HG02870 (cell line): ENCODE data around the gene ZNF205.
A peak's percentile ranks its signal among the peaks of the same experiment; 100 is the strongest.
"Not testable (repeated sequence)": the region's sequence is repeated elsewhere in the genome, so short reads cannot be mapped to it uniquely, and the experiment has no call there.

ENCODE experiments used
- ATAC-seq: cut with Tn5 transposase; IDR thresholded peaks from one replicate; pipeline ENCODE4 v1.9.1; 2021; ENCODE audit warnings: mild to moderate bottlenecking, moderate library complexity; ENCODE audit not compliant: unreplicated experiment

The ZNF205 gene

DNA sequence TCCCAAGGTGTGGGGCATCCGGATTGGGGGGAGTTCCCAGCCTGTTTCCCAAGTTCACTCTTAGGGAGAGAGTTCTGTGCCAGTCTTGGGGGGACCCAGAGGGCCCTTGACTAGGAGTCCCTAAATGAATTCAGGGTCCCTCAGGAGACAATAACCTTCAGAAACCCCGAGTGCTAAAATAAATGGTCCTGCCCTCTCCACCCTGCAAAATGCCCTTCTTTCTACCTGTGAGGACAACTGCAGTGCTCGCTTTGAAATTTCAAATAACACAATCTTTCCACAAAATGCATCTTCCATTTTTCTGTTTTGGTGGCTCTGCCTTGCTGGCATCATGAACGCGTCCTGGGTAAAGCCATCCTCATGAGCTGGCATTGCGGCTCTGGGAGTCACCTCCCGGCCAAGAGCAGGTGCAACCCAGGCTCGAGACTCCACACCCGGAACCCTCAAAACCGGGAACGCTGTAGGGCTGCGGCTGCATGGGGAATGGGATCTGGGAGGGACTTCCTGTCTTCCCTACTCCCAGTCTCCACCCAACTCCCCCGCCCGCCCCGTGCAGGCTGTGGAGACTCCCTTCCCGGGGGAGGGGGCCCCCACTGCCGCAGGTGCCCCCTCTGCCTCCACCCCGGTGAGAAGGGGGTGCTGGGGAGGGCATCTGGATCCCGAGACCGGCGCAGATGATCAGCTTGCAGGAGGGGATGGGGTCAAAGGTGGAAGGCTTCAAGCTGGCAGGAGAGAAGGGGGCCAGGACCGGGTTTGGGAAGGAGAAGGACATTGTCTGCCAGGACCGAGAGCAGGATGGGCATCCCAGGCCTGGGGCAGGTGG is at the start of gene ZNF205:
Gene ZNF205 (plus strand): TSS at position 529 of the 823 bp plus-strand sequence. CDS start 845 bp downstream, outside the sequence.
- ATAC-seq, result no peak

DNA sequence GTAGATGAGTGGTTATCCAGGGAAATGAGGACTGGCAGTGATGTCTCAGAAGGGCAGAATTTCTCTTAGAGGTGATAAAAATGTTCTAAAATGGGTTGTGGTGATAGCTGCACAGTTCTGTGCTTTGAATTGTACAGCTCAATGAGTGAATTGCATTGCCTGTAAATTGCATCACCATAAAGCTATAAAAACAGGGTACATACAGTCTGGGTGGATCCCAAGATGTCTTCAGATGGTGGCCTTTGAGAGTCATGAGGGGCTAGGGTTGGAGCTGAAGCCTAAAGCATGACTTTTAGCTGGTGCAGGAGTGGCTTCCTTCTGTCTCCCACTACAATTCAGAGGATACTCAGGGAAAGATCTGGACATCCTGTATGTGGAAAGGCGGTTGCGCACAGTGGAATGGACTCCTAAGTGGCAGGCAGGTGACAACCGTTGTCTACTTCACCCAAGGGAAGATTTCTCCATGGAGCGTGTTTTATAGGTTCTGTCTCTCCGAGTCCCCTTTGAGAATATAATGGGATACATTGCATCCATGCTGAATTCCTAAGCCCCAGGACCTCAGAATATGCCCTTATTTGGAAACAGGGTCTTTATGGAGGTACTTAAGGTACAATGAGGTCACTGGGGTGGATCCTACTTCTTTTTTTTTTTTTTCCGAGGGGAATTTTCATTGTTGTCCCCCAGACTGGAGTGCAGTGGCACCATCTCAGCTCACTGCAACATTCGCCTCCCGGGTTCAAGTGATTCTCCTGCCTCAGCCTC is 48.6 kb upstream of the ZNF205 start:
- ATAC-seq, result no peak

DNA sequence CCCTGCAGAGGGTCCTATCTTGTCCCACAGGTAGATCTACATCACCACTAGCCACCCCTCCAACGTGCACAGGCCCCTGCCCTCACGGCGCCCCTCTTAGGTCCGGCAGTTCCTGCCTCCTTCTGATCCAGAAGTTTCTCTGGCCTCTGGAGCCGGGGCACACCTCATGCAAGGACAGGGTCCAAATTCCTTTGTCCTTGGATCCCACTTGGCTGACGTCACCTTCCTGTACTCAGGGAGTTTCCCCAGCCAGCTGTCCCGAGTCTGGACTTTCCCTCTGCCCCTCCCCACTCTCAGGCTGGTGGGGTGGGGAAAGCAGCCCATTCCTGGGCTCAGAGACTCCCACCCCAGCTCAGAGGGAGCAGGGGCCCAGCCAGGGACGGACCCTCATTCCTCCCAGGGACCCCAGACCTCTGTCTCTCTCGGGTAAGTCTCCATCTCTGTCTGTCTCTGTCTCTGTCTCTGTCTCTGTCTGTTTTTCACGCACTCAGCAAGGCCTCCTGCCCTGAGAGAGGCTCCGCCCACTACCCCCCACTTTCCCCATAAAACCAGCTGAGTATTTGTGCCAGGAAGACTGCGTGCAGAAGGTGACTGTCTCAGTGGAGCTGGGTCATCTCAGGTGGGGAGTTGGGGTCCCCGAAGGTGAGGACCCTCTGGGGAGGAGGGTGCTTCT is 47.2 kb upstream of the ZNF205 start, which contains the start of gene IL32:
Gene IL32 (plus strand): TSS at position 572 of the 673 bp plus-strand sequence. CDS start 172 bp downstream, outside the sequence.
- ATAC-seq, result no peak

GRCh38 chr16:3065742-3066439 is 46.5 kb upstream of the ZNF205 start:
- no peak for ATAC-seq

DNA sequence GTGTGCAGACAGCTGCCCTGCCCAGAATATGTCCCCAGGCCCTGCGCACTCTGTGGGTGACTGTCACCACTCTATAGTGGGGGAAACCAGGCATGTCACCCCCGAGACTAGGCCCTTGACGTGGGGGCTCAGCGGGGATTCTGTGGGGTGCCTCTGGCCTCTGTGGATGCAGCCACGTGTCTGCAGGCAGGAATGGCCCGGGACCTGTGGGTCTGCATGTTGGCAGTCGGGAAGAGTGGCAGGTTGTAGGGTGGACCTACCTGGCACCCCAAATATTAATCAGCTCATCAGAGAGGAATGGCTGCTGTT is 46.0 kb upstream of the ZNF205 start:
- no peak for ATAC-seq

DNA sequence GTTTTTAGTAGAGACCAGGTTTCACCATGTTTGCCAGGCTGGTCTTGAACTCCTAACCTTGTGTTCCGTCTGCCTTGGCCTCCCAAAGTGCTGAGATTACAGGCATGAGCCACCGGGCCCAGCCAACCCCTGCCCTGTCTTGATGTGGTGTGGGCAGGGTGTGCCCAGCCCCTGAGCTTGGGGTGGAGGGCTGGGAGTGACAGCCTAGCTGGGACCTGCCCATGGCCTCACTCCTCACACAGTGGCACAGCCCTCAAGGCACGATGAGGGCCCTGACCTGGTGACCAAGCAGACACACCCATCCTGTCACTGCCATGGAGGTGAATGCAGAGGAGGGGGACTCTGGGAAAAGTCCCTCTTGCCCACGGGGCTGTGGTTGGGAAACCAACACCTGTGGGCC is 43.9 kb upstream of the ZNF205 start:
- no peak for ATAC-seq

GRCh38 chr16:3069146-3069545 is 43.2 kb upstream of the ZNF205 start:
- not testable (repeated sequence) for ATAC-seq

DNA sequence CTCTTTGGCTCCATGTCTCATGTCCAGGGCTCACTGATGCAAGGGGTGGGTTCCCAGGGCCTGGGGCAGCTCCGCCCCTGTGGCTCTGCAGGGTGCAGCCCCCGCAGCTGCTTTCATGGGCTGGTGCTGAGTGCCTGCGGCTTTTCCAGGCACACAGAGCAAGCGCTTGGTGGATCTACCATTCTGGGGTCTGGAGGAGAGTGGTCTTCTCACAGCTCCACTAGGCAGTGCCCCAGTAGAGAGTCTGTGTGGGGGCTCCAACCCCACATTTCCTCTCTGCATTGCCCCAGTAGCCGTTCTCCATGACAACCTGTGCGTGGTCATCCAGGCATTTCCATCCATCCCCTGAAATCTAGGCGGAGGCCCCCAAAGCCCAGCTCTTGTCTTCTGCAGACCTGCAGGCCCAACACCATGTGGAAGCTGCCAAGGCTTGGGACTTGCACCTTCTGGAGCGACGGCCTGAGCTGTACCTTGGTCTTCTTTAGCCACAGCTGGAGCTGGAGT is 41.7 kb upstream of the ZNF205 start:
- ATAC-seq, result no peak

- no peak for ATAC-seq
These were observed 40.7 kb upstream of the ZNF205 start for GRCh38 chr16:3071655-3072054.

- not testable (repeated sequence) for ATAC-seq
These were observed 40.2 kb upstream of the ZNF205 start for GRCh38 chr16:3072148-3072547.

DNA sequence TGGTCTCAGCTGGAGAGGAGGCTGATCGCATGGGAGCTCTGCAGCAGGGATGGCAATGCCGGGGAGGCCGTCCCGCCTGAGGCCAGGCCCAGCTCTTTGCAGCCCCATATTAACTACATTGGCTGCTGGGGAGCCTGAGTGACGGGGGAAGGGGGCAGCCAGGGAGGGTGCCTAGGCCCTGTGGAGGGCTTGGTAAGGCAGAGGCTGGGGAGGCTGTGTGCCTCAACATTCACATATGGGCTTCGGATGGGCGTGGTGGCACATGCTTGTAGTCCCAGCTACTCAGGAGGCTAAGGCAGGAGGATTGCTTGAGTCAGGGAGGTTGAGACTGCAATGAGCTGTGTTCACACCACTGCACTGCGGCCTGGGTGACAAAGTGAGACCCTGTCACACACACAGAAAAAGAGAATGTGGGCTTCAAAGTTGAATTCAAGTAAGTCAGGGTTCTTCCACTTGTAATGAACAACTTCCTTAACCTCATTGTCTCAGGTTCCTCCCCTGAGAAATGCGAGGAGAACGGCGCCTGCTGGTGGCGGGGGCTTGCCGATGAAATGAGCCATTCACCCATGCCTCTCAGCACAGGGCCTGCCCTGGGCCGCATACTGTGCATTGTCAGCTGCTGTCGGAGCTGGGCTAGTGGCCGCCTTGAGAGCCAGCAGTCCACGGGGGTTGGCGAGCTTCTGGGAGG is 39.7 kb upstream of the ZNF205 start:
- ATAC-seq, result not testable (repeated sequence)

GRCh38 chr16:3073448-3073847 is 38.9 kb upstream of the ZNF205 start:
- no peak for ATAC-seq

- ATAC-seq, result peak; percentile 59
These were observed 37.4 kb upstream of the ZNF205 start for GRCh38 chr16:3074860-3075522.

DNA sequence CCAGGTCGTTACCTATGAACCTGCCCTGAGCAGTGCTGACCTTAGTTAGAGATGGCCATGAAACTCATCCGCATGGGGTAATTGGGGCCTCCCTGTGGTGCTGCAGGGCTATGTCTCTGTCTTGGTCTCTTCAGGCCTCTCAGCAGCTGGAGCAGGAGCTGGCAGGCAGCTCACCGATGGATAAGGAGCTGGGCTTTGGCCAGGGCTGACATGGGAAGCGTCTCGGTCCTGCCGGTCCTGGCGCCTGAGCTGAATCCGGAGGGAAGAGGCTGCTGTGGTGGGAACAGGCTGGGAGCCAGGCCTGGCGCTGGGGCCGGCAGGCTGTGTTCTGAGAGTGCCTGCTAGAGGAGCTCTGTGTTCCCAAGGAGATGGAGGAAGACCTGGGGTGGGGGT is 36.9 kb upstream of the ZNF205 start:
- ATAC-seq, result no peak

- not testable (repeated sequence) for ATAC-seq
These were observed 36.4 kb upstream of the ZNF205 start for GRCh38 chr16:3075946-3076345.

- no peak for ATAC-seq
These were observed 35.8 kb upstream of the ZNF205 start for GRCh38 chr16:3076577-3076976.

GRCh38 chr16:3080024-3080423 is 32.4 kb upstream of the ZNF205 start:
- no peak for ATAC-seq

DNA sequence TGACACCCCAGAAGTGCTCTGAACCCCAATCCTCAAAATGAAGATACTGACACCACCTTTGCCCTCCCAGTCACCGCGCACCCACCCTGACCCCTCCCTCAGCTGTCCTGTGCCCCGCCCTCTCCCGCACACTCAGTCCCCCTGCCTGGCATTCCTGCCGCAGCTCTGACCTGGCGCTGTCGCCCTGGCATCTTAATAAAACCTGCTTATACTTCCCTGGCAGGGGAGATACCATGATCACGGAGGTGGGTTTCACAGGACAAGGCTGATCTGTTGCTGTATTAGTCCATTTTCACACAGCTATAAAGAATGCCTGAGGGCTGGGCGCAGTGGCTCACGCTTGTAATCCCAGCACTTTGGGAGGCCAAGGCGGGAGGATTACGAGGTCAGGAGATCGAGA is 30.4 kb upstream of the ZNF205 start:
- not testable (repeated sequence) for ATAC-seq

DNA sequence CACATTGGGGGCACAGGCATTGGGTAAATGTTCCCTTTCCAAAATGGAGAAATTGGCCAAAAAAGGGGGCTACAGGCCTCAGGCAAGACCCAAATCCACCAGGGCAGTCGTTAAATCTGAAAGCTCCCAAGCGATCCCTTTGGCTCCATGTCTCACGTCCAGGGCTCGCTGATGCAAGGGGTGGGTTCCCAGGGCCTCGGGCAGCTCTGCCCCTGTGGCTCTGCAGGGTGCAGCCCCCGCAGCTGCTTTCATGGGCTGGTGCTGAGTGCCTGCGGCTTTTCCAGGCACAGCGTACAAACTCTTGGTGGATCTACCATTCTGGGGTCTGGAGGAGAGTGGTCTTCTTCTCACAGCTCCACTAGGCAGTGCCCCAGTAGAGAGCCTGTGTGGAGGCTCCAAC is 29.0 kb upstream of the ZNF205 start:
- ATAC-seq, result not testable (repeated sequence)

GRCh38 chr16:3084491-3084890 is 27.9 kb upstream of the ZNF205 start:
- ATAC-seq, result no peak
